AG04449 (cell line): Measurements from ENCODE around the gene CBR3.

Source experiments
- CTCF ChIA-PET: fragments of 350-600 bp; formaldehyde crosslinking; extraction: SDS; loops from one replicate; lab custom pipeline; 2021; ENCODE audit warnings: antibody characterized with exemption; lab: Yijun Ruan, JAX
- POLR2A ChIA-PET: fragments of 400-600, 350-600 bp; formaldehyde crosslinking; extraction: SDS; loops from one replicate; lab custom pipeline; 2020; ENCODE audit warnings: antibody characterized with exemption, inconsistent platforms; lab: Yijun Ruan, JAX
- DNase-seq: peaks from one replicate; pipeline ENCODE4 v3.0.0-alpha.2; 2010; ENCODE audit warnings: low read depth, low spot score
- H3K4me3 ChIP-seq: 2 replicates; pipeline ENCODE4 v1.5.1; 2011; ENCODE audit warnings: low read depth, mild to moderate bottlenecking, control low read depth, low read length
- TF ChIP-seq, protein P1 (sequence below): IDR thresholded peaks from one replicate; pipeline ENCODE4 v1.5.1; 2011; ENCODE audit warnings: mild to moderate bottlenecking, moderate library complexity, low read length, control low read depth, inconsistent platforms; ENCODE audit not compliant: insufficient read depth; ENCODE audit errors: missing control alignments

CBR3 gene

DNA sequence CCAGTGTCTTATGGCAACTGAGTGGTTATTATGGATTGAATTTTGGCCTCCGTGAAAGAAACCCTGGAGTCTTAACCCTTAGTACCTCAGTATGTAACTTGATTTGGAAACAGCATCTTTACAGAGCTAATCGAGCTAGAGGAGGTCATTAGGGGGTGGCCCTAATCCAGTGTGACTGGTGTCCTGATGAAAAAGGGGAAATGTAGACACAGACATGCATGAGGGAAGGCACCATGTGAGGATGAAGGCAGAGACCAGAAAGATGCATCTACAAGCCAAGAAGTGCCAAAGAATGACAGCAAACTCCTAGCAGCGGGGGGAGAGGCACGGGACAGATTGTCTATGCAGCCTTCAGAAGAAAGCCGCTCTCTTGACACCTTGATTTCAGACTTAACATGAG is 36.5 kb downstream of the CBR3 start:
- no peak for DNase-seq

DNA sequence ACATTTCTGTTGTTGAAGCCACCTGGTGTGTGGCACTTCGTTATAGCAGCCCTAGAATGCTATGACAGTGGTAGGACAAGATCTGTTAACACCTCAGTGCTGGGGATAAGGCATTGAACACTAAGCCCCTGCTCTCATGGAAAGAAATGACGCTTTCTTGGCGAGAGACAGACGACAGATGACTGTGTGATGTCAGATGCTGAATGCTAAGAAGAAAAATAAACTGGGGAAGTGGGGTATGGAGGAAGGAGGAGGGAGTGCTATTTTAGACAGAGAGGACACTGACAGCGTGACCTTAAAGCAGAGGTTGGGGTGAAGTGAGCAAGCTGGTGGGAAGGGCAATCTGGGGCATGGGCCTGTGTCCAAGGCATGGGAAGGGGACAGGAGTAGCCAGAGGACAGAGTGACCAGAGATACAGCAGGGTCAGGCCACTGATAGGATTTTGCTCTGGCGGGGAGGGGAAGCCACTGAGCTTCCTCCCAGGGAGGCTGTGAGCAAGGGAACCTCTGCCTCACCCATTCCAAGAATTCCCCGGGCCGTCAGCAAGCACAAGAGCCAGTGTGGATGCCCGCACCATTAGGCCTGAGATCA is 37.0 kb downstream of the CBR3 start:
- no peak for DNase-seq
- CTCF ChIA-PET = interaction anchor here (1.3 to 2.1 kb wide), 2 partner anchors 88 to 89 kb away, joined by 4 to 6 read pairs; no protein-coding TSS in a partner anchor

More for the DNA sequence above, 36.5 kb downstream of the CBR3 start:
- ChIA-PET CTCF (no interaction called here), POLR2A (no interaction called here)
- TF ChIP-seq, protein P1, sequence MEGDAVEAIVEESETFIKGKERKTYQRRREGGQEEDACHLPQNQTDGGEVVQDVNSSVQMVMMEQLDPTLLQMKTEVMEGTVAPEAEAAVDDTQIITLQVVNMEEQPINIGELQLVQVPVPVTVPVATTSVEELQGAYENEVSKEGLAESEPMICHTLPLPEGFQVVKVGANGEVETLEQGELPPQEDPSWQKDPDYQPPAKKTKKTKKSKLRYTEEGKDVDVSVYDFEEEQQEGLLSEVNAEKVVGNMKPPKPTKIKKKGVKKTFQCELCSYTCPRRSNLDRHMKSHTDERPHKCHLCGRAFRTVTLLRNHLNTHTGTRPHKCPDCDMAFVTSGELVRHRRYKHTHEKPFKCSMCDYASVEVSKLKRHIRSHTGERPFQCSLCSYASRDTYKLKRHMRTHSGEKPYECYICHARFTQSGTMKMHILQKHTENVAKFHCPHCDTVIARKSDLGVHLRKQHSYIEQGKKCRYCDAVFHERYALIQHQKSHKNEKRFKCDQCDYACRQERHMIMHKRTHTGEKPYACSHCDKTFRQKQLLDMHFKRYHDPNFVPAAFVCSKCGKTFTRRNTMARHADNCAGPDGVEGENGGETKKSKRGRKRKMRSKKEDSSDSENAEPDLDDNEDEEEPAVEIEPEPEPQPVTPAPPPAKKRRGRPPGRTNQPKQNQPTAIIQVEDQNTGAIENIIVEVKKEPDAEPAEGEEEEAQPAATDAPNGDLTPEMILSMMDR = no peak
- H3K4me3 ChIP-seq = no peak overlapping the region

DNA sequence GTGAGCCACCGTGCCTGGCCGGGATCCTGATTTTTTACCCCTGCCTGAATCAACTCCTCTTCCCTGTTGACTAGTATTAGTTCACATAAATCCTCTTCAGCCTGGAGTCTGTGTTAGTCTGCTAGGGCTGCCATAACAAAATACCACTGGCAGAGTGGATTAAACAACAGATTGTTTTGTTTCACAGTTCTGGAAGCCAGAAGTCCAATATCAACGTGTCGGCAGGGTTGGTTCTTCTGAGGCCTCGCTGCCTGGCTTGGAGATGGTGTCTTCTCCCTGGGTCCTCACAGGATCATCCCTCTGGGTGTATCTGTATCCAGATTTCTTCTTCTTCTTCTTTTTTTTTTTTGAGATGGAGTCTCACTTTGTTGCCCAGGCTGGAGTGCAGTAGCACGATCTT is 39.9 kb downstream of the CBR3 start:
- TF ChIP-seq, protein P1 = no peak
- DNase-seq = no peak
- no peak overlapping the region for H3K4me3 ChIP-seq
- ChIA-PET POLR2A (no interaction called here), CTCF (interaction anchor here (1.5 to 1.6 kb wide), 2 partner anchors 33 to 36 kb away, joined by 3 to 4 read pairs; no protein-coding TSS in a partner anchor)

More for the DNA sequence above, 37.0 kb downstream of the CBR3 start:
- H3K4me3 ChIP-seq = no peak overlapping the region
- POLR2A ChIA-PET = interaction anchor here (0.7 kb wide), 1 partner anchor 138 kb away, joined by 3 read pairs; no protein-coding TSS in a partner anchor
- TF ChIP-seq, protein P1 = no peak

DNA sequence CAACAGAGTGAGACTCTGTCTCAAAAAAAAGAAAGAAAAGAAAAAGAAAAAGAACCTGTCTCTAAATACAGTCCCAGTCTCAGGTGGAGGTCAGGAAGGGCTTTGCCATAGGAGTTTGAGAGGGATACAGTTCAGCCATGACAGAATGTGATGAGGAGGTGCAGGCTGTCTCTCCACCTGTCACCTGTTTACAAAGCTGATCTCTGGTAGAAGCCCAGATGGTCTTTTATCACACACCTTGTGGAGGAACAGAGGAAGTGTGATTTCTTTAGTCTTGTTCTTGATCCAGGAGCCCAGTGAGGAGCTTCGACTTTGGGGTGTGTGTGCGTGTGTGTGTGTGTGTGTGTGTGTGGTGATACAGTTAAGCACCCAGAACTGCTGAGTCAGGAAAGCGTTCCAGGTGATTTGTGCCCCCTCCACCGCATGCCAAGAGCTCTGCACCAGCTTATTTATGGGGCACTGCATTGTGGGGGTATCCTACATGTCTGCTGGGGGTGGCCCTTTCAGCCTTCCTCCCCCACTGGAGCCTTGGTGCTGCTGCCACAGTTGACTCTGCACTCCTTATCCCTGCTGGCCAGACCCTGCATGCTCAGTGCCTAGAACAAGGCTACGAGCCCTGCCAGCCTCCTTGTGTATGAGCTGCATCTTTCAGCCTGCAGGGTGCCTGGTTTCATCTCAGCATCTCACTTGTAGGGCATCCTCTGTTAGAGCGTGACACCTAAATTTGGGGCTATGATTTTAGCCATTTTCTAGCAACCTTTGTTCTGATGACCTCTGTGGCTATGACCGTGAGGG is 41.1 kb downstream of the CBR3 start:
- TF ChIP-seq, protein P1 = no peak
- ChIA-PET POLR2A (no interaction called here), CTCF (no interaction called here)
- no peak overlapping the region for H3K4me3 ChIP-seq
- DNase-seq = no peak

DNA sequence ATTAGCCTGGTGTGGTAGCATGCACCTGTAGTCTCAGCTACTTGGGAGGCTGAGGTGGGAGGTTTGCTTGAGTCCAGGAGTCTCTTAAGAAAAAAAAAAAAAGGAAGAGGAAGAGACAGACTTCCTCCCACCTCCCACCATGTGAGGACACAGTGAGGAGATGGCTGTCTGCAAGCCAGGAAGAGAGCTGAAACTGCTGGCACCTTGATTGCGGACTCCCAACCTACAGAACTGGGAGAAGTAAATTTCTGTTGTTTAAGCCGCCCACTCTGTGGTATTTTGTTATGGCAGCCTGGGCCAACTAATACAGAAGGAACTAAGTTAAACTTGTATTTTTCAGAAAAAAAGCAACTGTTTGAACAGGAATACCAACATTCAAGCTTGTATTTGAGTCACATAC is 43.5 kb downstream of the CBR3 start:
- TF ChIP-seq, protein P1 = no peak
- H3K4me3 ChIP-seq = no peak overlapping the region
- CTCF ChIA-PET = interaction anchor here (0.8 to 1.1 kb wide), 2 partner anchors 12 to 36 kb away, joined by 3 read pairs; no protein-coding TSS in a partner anchor
- no peak for DNase-seq
- POLR2A ChIA-PET = no interaction called here

DNA sequence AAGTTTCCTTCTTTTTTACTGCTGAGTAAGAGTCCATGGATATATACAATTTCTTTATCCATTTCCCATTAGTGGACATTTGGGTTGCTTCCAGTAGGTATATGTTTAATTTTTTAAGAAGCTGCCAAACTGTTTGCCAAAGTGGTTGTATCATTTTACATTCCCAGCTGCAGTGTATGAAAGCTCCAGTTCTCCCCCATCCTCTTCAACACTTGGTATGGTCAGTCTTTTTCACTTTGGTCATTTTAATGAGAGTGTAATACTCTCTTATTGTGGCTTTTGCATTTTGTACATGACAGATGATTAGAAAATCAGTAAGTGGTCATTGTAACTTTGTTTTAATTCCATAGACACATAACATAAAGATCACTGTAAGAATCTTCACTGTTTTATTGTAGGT is 44.3 kb downstream of the CBR3 start:
- no peak for DNase-seq
- no peak overlapping the region for H3K4me3 ChIP-seq
- POLR2A ChIA-PET = no interaction called here
- CTCF ChIA-PET = interaction anchor here (1.1 kb wide), 1 partner anchor 37 kb away, joined by 3 read pairs; no protein-coding TSS in a partner anchor
- TF ChIP-seq, protein P1 = no peak
